NCI-H1105 (cell line): ENCODE results near the gene NUP85.
"Not testable (repeated sequence)": the region's sequence is repeated elsewhere in the genome, so short reads cannot be mapped to it uniquely, and the experiment has no call there.

Experiments used
- DNase-seq: peaks from one replicate; lab custom pipeline; 2025; lab: John Stamatoyannopoulos, UW

NUP85 gene

GRCh38 chr17:75205793-75206163 lies 299 bp downstream of the NUP85 start:
- DNase-seq: no peak

GRCh38 chr17:75207050-75207407 lies 1.6 kb downstream of the NUP85 start:
- not testable (repeated sequence) for DNase-seq

- DNase-seq: no peak
Observed at GRCh38 chr17:75207760-75208159, 2.3 kb downstream of the NUP85 start.

GRCh38 chr17:75208161-75208560 lies 2.7 kb downstream of the NUP85 start:
- no peak for DNase-seq

- DNase-seq: no peak
Observed at GRCh38 chr17:75209061-75209460, 3.6 kb downstream of the NUP85 start.

- no peak for DNase-seq
Observed at GRCh38 chr17:75218131-75218530, 12.7 kb downstream of the NUP85 start.

GRCh38 chr17:75219815-75220214 lies 14.3 kb downstream of the NUP85 start:
- no peak for DNase-seq

- DNase-seq: no peak
Observed at GRCh38 chr17:75225016-75225415, 19.5 kb downstream of the NUP85 start.

- DNase-seq: no peak
Observed at GRCh38 chr17:75227729-75228128, 22.2 kb downstream of the NUP85 start.

- DNase-seq: no peak
Observed at GRCh38 chr17:75228305-75228704, 22.8 kb downstream of the NUP85 start.

- no peak for DNase-seq
Observed at GRCh38 chr17:75228847-75229246, 23.4 kb downstream of the NUP85 start.

- no peak for DNase-seq
Observed at GRCh38 chr17:75231071-75231470, 25.6 kb downstream of the NUP85 start.

GRCh38 chr17:75231741-75232464 lies 26.4 kb downstream of the NUP85 start:
- no peak for DNase-seq

- no peak for DNase-seq
Observed at GRCh38 chr17:75232786-75233185, 27.3 kb downstream of the NUP85 start.

- no peak for DNase-seq
Observed at GRCh38 chr17:75237100-75238014, 31.9 kb downstream of the NUP85 start.

GRCh38 chr17:75238020-75238580 lies 32.6 kb downstream of the NUP85 start:
- DNase-seq: no peak

- peak; percentile 44 for DNase-seq
Observed at GRCh38 chr17:75238684-75239191, 33.3 kb downstream of the NUP85 start.

GRCh38 chr17:75239214-75239613 lies 33.7 kb downstream of the NUP85 start:
- no peak for DNase-seq

- no peak for DNase-seq
Observed at GRCh38 chr17:75239778-75240393, 34.4 kb downstream of the NUP85 start.

GRCh38 chr17:75240394-75241142 lies 35.1 kb downstream of the NUP85 start:
- DNase-seq: peak; percentile 83

GRCh38 chr17:75241143-75241430 lies 35.6 kb downstream of the NUP85 start:
- no peak for DNase-seq

GRCh38 chr17:75241502-75241901 lies 36.0 kb downstream of the NUP85 start:
- DNase-seq: no peak
